ENCODE data around the gene PRR35.

The PRR35 gene

GRCh38 chr16:523097-523741 is 37.0 kb upstream of the PRR35 start:
- TF ChIP-seq EZH2phosphoT487 (IDR thresholded peaks at IDR 0.05; ENCODE audit: borderline replicate concordance, low read length), result no peak
- TF ChIP-seq, protein P1, sequence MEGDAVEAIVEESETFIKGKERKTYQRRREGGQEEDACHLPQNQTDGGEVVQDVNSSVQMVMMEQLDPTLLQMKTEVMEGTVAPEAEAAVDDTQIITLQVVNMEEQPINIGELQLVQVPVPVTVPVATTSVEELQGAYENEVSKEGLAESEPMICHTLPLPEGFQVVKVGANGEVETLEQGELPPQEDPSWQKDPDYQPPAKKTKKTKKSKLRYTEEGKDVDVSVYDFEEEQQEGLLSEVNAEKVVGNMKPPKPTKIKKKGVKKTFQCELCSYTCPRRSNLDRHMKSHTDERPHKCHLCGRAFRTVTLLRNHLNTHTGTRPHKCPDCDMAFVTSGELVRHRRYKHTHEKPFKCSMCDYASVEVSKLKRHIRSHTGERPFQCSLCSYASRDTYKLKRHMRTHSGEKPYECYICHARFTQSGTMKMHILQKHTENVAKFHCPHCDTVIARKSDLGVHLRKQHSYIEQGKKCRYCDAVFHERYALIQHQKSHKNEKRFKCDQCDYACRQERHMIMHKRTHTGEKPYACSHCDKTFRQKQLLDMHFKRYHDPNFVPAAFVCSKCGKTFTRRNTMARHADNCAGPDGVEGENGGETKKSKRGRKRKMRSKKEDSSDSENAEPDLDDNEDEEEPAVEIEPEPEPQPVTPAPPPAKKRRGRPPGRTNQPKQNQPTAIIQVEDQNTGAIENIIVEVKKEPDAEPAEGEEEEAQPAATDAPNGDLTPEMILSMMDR (IDR thresholded peaks at IDR 0.05; ENCODE audit: low read depth, low read length, poor library complexity, severe bottlenecking), result no peak
- no peak overlapping the region for H3K27ac ChIP-seq (ENCODE audit: low read depth, low read length)
- no peaks in the 10 kb centered on the region; the same call in 1 of the 2 replicates for H4K20me1 ChIP-seq (ENCODE audit: control insufficient read depth, insufficient read depth, low read depth, low read length)
- H3K9me2 ChIP-seq (replicated peaks; ENCODE audit: control insufficient read depth, low read length), result no peaks in the 10 kb centered on the region
- no peaks in the 10 kb centered on the region for H3K9me3 ChIP-seq (ENCODE audit: control insufficient read depth, insufficient read depth, low read length)
- H3K4me1 ChIP-seq (ENCODE audit: control insufficient read depth, low read length), result peaks cover 25% of the 10 kb centered on the region
- H3K4me3 ChIP-seq (ENCODE audit: low read length), result no peak overlapping the region
- no peak overlapping the region for H3K4me2 ChIP-seq (ENCODE audit: low read length)
- no peaks in the 10 kb centered on the region for H3K27me3 ChIP-seq (ENCODE audit: control insufficient read depth, low read length)
- peaks cover 5% of the 10 kb centered on the region for H3F3A ChIP-seq (ENCODE audit: control insufficient read depth, insufficient read depth)
- peaks cover 35% of the 10 kb centered on the region for H3K79me2 ChIP-seq (ENCODE audit: control insufficient read depth, low read length)
- H3K36me3 ChIP-seq (ENCODE audit: control insufficient read depth, low read length), result peaks cover 14% of the 10 kb centered on the region

DNA sequence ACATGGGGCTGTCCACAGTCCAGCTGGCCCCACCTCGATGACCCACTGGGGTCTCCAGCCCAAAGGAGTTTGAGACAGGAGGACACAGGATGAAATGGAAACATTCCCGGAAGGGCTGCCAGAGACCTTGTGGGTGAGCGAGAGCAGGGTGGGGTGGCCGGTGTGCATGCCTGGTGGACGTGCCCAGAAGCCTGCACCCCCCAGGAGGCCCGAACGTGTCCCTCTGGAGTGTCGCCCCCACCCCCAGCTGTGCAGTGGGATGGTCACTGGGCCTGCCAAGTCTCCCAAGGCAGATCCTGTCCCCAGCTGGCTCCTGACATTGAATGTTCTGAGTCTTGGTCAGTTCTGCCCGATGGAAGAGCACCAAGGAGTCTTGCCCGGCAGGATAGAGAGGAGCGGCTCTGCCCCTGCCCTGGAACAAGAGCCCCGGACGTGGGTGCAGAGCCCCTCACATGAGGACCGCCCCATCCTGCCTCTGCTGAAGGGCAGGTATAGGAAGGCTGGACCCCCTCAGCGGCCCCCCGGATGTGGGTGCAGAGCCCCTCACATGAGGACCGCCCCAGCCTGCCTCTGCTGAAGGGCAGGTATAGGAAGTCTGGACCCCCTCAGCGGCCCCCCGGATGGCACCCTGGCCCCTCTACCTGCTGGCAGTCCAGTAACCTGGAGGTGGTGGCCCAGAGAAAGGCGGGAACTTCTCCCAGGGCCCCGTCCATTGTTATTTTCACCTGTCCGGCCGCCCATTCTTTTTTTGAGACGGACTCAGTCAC is 35.7 kb upstream of the PRR35 start:
- Histone ChIP-seq H3K4me2 (ENCODE audit: low read length) (no peak overlapping the region; the same call in 1 of the 2 replicates), H3K9me3 (ENCODE audit: control insufficient read depth, insufficient read depth, low read length) (no peaks in the 10 kb centered on the region), H3K36me3 (ENCODE audit: control insufficient read depth, low read length) (peaks cover 22% of the 10 kb centered on the region), H3K27ac (ENCODE audit: low read depth, low read length) (no peak overlapping the region), H3K79me2 (ENCODE audit: control insufficient read depth, low read length) (peaks cover 48% of the 10 kb centered on the region), H3K9me2 (replicated peaks; ENCODE audit: control insufficient read depth, low read length) (no peaks in the 10 kb centered on the region), H3F3A (ENCODE audit: control insufficient read depth, insufficient read depth) (peaks cover 5% of the 10 kb centered on the region), H3K4me3 (ENCODE audit: low read length) (no peak overlapping the region; the same call in 1 of the 2 replicates), H3K4me1 (ENCODE audit: control insufficient read depth, low read length) (peaks cover 33% of the 10 kb centered on the region), H3K27me3 (ENCODE audit: control insufficient read depth, low read length) (no peaks in the 10 kb centered on the region), H4K20me1 (ENCODE audit: control insufficient read depth, insufficient read depth, low read depth, low read length) (peaks cover 3% of the 10 kb centered on the region)
- TF ChIP-seq, protein P1 (IDR thresholded peaks at IDR 0.05; ENCODE audit: low read depth, low read length, poor library complexity, severe bottlenecking), result no peak
- no peak for TF ChIP-seq EZH2phosphoT487 (IDR thresholded peaks at IDR 0.05; ENCODE audit: borderline replicate concordance, low read length)

DNA sequence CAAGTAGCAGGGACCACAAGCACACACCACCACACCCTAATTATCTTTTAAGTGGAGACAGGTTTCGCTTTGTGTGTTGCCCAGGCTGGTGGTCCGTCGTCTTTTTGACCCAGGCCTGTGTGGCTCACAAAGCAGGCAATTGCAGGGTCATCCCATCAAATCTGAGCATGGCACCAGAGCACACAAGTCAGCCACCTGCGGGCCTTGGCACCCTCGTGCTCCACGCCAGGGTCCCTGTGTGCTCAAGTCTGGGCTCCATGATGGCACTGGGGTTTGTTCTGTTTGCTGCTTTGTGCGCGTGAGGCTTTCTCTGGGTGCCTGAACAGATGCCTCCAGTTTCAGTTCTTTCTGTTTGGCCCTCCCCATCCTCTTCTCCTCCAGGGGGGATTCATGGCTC is 35.1 kb upstream of the PRR35 start:
- Histone ChIP-seq H3K9me3 (ENCODE audit: control insufficient read depth, insufficient read depth, low read length) (no peaks in the 10 kb centered on the region), H3K27ac (ENCODE audit: low read depth, low read length) (0 out of 2 replicates have a peak overlapping the region, but pooled peaks have one; percentile 20), H4K20me1 (ENCODE audit: control insufficient read depth, insufficient read depth, low read depth, low read length) (peaks cover 10% of the 10 kb centered on the region), H3K4me2 (ENCODE audit: low read length) (peak overlapping the region; percentile 81), H3K4me1 (ENCODE audit: control insufficient read depth, low read length) (peaks cover 39% of the 10 kb centered on the region), H3K27me3 (ENCODE audit: control insufficient read depth, low read length) (no peaks in the 10 kb centered on the region), H3K79me2 (ENCODE audit: control insufficient read depth, low read length) (peaks cover 55% of the 10 kb centered on the region), H3F3A (ENCODE audit: control insufficient read depth, insufficient read depth) (peaks cover 5% of the 10 kb centered on the region), H3K4me3 (ENCODE audit: low read length) (peak overlapping the region; percentile 78), H3K9me2 (replicated peaks; ENCODE audit: control insufficient read depth, low read length) (no peaks in the 10 kb centered on the region), H3K36me3 (ENCODE audit: control insufficient read depth, low read length) (peaks cover 28% of the 10 kb centered on the region)
- TF ChIP-seq EZH2phosphoT487 (IDR thresholded peaks at IDR 0.05; ENCODE audit: borderline replicate concordance, low read length), result no peak
- TF ChIP-seq, protein P1 (IDR thresholded peaks at IDR 0.05; ENCODE audit: low read depth, low read length, poor library complexity, severe bottlenecking), result no peak

All from DOHH2 (cell line).